Esophagus squamous epithelium (tissue), 5 donors: ENCODE results near the gene ITGB3. TPM values are rescaled to one million over a fixed set of nuclear protein-coding genes. Genes with fewer than 3 reads are reported as not detected.

Experiments
- DNase-seq: peaks from one replicate; lab custom pipeline; 2025; lab: John Stamatoyannopoulos, UW
- H3K27ac ChIP-seq, 4 donors: fragments of 200-600 bp; sonication (generic); one replicate each; pipeline ENCODE4 v1.5.1; 2016 to 2019; ENCODE audit warnings: mild to moderate bottlenecking in 1 of 4
- H3K27me3 ChIP-seq, 4 donors: fragments of 200-600 bp; sonication (generic); 1 replicate in 3 of 4; 2 replicates in 1 of 4; pipeline versions ENCODE4 v1.5.1 to v1.6.0; 2017 to 2021; ENCODE audit warnings: antibody characterized with exemption in 1 of 4
- H3K36me3 ChIP-seq, 3 donors: fragments of 200-600 bp; sonication (generic); one replicate each; pipeline ENCODE4 v1.5.1; 2016 to 2019
- H3K4me1 ChIP-seq, 3 donors: fragments of 200-600 bp; sonication (generic); one replicate each; pipeline ENCODE4 v1.5.1; 2017 to 2019
- H3K4me3 ChIP-seq, 4 donors: fragments of 200-600 bp; sonication (generic); 1 replicate in 3 of 4; 2 replicates in 1 of 4; pipeline ENCODE4 v1.5.1; 2016 to 2019; ENCODE audit warnings: mild to moderate bottlenecking in 2 of 4, moderate library complexity in 1 of 4
- H3K9me3 ChIP-seq, 3 donors: fragments of 200-600 bp; sonication (generic); one replicate each; pipeline ENCODE4 v1.5.1; 2016 to 2019
- POLR2A ChIP-seq, 4 donors: fragments of 450-650 bp; IDR thresholded peaks; one replicate each; pipeline ENCODE4 v1.6.1; 2017; ENCODE audit warnings: antibody characterized with exemption in 4 of 4, mild to moderate bottlenecking in 4 of 4, moderate library complexity in 3 of 4
- WGBS, 2 donors: methylation state at CpG; one replicate each; pipeline ENCODE4 v1.1.5; 2018; 5-methylcytosine and 5-hydroxymethylcytosine counted together
- intact Hi-C: fragments of 100-400 bp; cut with DNase I; formaldehyde crosslinking; loops from one replicate; pipeline ENCODE4 v1.15.0; 2022
- total RNA-seq, 4 donors: library from RNA; depleted of rRNA; stranded (reverse); fragments of >200 nt; gene quantifications; one replicate each; pipeline ENCODE4 v1.1.0, GENCODE V29; 2016
- TF ChIP-seq, protein P1 (sequence below), 6 experiments: fragments of 450-650 bp in 4 of 6; fragments of 200-600 bp in 2 of 6; sonication (generic) in 2 of 6; IDR thresholded peaks; one replicate each; pipeline ENCODE4 v1.5.1; 2016 to 2019; ENCODE audit warnings: antibody characterized with exemption in 6 of 6, mild to moderate bottlenecking in 4 of 6, moderate library complexity in 4 of 6
- donor health status: DM: yes; HTN: yes; CAD: no.

ITGB3 gene
- total RNA-seq, 4 donors from 2014 or later: 0.23 to 7.2 (median 2.8) TPM

DNA sequence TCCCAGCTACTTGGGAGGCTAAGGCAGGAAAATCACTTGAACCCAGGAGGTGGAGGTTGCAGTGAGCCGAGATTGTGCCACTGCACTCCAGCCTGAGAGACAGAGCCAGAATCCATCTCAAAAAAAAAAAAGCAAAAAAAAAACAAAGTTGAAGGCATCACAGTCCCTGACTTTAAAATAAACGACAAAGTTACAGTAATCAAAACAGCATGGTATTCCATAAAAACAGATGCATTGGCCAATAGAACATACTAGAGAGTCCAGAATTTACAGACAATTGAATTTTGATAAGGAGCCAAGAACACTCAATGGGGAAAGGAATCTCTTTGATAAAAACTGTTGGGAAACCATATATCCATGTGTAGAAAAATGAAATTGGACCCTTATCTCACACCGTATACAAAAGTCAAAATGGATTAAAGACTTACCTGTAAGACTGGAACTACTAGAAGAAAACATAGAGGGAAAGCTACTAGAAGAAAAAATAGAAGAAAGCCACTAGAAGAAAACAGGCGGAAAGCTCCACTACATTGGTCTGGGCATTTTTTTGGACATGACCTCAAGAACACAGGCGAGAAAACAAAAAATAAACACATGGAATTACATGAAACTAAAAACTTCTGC is 67.4 kb downstream of the ITGB3 start:
- intact Hi-C loops: no loop called here
- no peak for DNase-seq

DNA sequence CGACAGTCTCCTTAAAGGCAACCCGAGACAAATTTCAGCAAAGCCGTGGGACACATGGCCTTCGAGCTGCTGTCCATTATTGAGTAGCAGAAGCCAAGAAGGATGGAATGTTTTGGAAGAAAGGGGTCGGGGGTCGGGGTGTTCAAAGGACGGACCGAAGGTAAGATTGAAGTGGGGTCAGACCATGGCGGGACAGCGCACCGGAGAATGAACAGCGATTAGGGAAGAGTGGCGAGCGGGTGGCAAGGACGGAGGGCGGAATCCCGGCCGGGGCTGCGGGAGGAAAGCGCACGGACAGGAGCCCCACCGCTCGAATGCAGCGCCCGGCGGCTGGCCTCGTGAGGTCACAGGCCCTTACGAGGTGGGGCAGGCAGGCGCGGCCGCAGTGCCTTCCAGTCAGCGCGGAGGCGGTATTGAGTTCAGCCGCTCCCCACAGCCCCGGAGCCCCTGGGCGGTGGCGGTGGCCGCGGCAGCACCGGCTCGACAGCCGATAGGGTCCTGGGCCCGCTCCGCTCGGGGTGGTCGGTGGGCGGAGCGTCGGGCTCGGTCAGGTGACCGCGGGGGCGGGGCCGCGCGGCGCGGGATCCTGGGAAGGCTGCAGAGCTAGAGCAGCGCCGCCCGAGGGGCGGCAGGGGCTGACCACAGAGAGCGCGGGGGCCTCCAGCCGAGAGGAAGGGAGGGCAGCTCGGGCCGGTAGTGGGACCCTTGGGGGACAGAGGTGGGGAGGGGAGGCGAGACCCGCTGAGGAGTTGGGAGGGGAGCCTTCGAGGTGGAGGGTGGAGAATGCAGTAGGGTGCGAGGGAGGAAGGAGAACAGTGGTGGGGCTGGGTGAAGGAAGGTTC is 70.0 kb downstream of the ITGB3 start, which contains the start of gene EFCAB13:
TSS of gene EFCAB13 (plus strand) at position 574 of the 842 bp plus-strand sequence. CDS start 4,399 bp downstream, outside the sequence.
- peak; percentile 28 for DNase-seq
- no peaks in the 10 kb centered on the region for H3K27me3 ChIP-seq
- no peaks in the 10 kb centered on the region for H3K9me3 ChIP-seq
- peak in 3 of 4 donors; percentile 93 to 96 (median 96) for TF ChIP-seq POLR2A (IDR thresholded peaks at IDR 0.05)
- TF ChIP-seq, protein P1, sequence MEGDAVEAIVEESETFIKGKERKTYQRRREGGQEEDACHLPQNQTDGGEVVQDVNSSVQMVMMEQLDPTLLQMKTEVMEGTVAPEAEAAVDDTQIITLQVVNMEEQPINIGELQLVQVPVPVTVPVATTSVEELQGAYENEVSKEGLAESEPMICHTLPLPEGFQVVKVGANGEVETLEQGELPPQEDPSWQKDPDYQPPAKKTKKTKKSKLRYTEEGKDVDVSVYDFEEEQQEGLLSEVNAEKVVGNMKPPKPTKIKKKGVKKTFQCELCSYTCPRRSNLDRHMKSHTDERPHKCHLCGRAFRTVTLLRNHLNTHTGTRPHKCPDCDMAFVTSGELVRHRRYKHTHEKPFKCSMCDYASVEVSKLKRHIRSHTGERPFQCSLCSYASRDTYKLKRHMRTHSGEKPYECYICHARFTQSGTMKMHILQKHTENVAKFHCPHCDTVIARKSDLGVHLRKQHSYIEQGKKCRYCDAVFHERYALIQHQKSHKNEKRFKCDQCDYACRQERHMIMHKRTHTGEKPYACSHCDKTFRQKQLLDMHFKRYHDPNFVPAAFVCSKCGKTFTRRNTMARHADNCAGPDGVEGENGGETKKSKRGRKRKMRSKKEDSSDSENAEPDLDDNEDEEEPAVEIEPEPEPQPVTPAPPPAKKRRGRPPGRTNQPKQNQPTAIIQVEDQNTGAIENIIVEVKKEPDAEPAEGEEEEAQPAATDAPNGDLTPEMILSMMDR (IDR thresholded peaks at IDR 0.05): peak in 5 of 6 experiments; percentile 13 to 37 (median 31)
- peak within 1 kb of the TSS; percentile 58 to 84 (median 70) for H3K4me3 ChIP-seq
- WGBS, 2 donors: 2% methylated on average over 32 to 37 of the region's 72 CpGs
- H3K36me3 ChIP-seq: no peaks in the 10 kb centered on the region
- H3K4me1 ChIP-seq: peaks cover 3 to 21% (median 10%) of the 10 kb centered on the region in 3 donors
- intact Hi-C loops: no loop called here
- peak within 1 kb of the TSS; percentile 84 to 96 (median 92) for H3K27ac ChIP-seq

More for the DNA sequence above, 67.4 kb downstream of the ITGB3 start:
- WGBS, 2 donors: 78 to 85% methylated on average over 5 of the region's 5 CpGs
- Histone ChIP-seq H3K9me3 (no peaks in the 10 kb centered on the region), H3K4me1 (peaks cover 3 to 33% (median 10%) of the 10 kb centered on the region in 3 donors), H3K27me3 (no peaks in the 10 kb centered on the region), H3K36me3 (no peaks in the 10 kb centered on the region), H3K4me3 (no peak overlapping the region), H3K27ac (no peak overlapping the region)
- TF ChIP-seq, protein P1 (IDR thresholded peaks at IDR 0.05): no peak
- TF ChIP-seq POLR2A (IDR thresholded peaks at IDR 0.05): no peak

DNA sequence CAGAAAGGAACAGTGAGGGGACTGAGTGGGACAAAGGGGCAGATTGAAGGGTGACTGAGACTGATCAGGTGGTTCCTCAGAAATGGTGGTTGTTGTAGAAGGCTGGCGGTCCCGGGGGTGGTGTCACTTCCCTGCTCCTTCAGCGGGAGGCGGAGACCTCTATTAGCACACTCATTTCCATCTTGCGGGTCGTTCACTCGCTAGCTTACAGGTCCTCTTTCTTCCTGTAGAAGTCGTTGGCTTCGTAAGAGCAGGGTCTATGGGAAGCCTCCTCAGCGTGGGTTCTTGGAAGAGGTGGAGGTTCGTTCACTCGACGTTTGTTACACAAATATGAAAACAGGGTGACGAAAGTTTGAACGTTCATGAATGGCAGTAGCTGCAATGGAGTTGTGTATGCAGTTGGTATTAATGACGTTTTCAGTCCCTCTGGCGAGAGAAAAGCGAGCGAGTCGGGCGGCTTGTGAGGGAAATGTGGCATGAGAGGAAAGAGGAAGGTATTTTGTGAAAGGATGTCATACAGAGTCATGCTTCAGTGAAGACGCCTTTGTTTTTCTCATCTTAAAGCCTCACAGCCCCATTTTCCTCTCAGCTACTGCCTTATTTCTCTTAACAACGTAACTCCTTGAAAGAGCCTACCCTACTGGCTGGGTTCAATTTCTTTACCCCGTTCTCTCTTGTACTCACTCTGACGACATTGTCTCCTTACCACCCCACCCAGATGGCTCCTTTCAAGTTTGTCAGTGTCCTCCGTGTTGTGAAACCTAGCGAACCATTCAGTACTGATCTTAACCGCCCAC is 70.8 kb downstream of the ITGB3 start:
- H3K9me3 ChIP-seq: no peaks in the 10 kb centered on the region
- intact Hi-C loops: no loop called here
- no peaks in the 10 kb centered on the region for H3K36me3 ChIP-seq
- WGBS, 2 donors: 14 to 23% methylated on average over 25 to 26 of the region's 28 CpGs
- no peak for DNase-seq
- H3K4me1 ChIP-seq: peaks cover 3 to 21% (median 10%) of the 10 kb centered on the region in 3 donors
- peak overlapping the region; percentile 84 to 96 (median 92) for H3K27ac ChIP-seq
- peak overlapping the region; percentile 58 to 84 (median 70) for H3K4me3 ChIP-seq
- no peak for TF ChIP-seq POLR2A (IDR thresholded peaks at IDR 0.05)
- TF ChIP-seq, protein P1 (IDR thresholded peaks at IDR 0.05): no peak
- no peaks in the 10 kb centered on the region for H3K27me3 ChIP-seq

DNA sequence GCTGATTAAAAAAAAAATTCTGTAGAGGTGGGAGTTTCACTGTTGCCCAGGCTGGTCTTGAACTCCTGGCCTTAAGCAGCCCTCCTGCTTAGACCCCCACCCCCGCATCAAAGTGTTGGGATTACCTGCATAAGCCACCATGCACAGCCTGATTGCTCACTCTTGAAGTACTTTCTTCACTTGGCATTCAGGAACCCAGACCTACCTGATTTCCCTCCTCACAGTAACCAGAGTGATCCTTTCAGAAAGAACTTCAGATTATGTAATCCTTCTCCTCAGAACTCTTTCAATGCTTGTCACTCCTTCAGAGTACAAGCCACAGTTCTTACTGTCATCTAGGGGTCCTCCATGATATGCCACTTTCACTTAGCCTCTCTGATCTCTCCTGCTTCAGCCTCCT is 71.5 kb downstream of the ITGB3 start:
- DNase-seq: no peak

More for the DNA sequence above, 71.5 kb downstream of the ITGB3 start:
- Histone ChIP-seq H3K9me3 (no peaks in the 10 kb centered on the region), H3K27me3 (no peaks in the 10 kb centered on the region), H3K27ac (peak overlapping the region in 1 of 4 donors; percentile 90), H3K4me3 (no peak overlapping the region), H3K36me3 (no peaks in the 10 kb centered on the region), H3K4me1 (peaks cover 3 to 21% (median 10%) of the 10 kb centered on the region in 3 donors)
- 92 to 100% methylated on average over 1 of the region's 1 CpG for WGBS, 2 donors
- intact Hi-C loops: no loop called here
- TF ChIP-seq, protein P1 (IDR thresholded peaks at IDR 0.05): no peak
- no peak for TF ChIP-seq POLR2A (IDR thresholded peaks at IDR 0.05)
